Uterus (tissue), 2 donors: Measurements from ENCODE around the gene LRRC28.

ENCODE experiments used
- POLR2A ChIP-seq, 2 donors: fragments of 450-650 bp; IDR thresholded peaks; one replicate each; pipeline ENCODE4 v1.6.1; 2016; ENCODE audit warnings: antibody characterized with exemption in 2 of 2, mild to moderate bottlenecking in 1 of 2, moderate library complexity in 1 of 2
- TF ChIP-seq, protein P1 (sequence below), 4 experiments: fragments of 200-600 bp in 2 of 4; fragments of 450-650 bp in 2 of 4; sonication (generic) in 2 of 4; IDR thresholded peaks; one replicate each; pipeline ENCODE4 v1.5.1; 2016 to 2019; ENCODE audit warnings: antibody characterized with exemption in 4 of 4, mild to moderate bottlenecking in 2 of 4, moderate library complexity in 1 of 4

DNA sequence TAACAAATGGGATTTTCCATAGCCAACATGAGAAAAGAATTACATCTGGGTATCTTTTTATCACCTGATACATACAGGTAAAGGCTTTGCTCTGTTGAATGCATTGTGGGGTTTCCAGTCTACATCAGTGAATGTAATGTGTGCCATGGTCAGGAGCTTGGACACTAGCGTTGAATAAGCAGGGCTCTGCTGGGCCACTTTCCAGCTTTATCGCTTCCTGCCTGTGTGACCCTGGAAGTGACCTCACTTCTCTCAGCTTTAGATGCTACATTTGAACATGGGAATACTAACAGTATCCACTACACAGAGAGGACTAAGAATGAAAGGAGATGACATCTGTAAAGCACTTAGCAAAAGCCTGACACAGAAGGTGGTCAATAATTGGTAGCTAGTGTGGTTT is 42.0 kb upstream of the LRRC28 start:
- TF ChIP-seq, protein P1, sequence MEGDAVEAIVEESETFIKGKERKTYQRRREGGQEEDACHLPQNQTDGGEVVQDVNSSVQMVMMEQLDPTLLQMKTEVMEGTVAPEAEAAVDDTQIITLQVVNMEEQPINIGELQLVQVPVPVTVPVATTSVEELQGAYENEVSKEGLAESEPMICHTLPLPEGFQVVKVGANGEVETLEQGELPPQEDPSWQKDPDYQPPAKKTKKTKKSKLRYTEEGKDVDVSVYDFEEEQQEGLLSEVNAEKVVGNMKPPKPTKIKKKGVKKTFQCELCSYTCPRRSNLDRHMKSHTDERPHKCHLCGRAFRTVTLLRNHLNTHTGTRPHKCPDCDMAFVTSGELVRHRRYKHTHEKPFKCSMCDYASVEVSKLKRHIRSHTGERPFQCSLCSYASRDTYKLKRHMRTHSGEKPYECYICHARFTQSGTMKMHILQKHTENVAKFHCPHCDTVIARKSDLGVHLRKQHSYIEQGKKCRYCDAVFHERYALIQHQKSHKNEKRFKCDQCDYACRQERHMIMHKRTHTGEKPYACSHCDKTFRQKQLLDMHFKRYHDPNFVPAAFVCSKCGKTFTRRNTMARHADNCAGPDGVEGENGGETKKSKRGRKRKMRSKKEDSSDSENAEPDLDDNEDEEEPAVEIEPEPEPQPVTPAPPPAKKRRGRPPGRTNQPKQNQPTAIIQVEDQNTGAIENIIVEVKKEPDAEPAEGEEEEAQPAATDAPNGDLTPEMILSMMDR (IDR thresholded peaks at IDR 0.05), result no peak
- no peak for TF ChIP-seq POLR2A (IDR thresholded peaks at IDR 0.05)
